NCI-H2029 treated with DMSO at 0.1 percent for 48 hours (cell line): ENCODE data around the gene RGSL1.
"Not testable (repeated sequence)": the region's sequence is repeated elsewhere in the genome, so short reads cannot be mapped to it uniquely, and the experiment has no call there.

Experiments
- DNase-seq: peaks from one replicate; lab custom pipeline; 2025; lab: John Stamatoyannopoulos, UW

RGSL1 gene

GRCh38 chr1:182446033-182446669, 3.8 kb upstream of the RGSL1 start:
- DNase-seq, result peak; percentile 36

- DNase-seq, result not testable (repeated sequence)
Measured at GRCh38 chr1:182447124-182447523, 2.8 kb upstream of the RGSL1 start.

- no peak for DNase-seq
Measured at GRCh38 chr1:182447660-182448059, 2.3 kb upstream of the RGSL1 start.

DNA sequence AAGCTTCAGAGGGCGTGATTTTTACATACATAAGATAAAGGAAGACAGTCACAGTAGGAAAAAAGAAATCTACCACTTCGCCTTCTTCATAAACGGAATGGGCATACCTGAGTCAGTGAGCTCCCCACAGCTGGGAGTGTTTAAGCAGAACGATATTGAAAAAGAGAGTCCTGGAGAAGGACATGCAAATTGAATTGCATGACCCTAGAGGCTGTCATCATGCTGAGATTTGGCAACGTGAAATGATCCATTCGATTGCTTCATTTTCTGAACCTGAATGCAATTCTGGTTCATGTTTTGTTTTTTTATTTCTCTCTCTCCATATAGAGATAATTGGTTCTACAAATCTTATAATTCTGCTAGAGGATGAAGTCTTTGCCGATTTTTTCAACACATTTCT, 3.7 kb downstream of the RGSL1 start:
- DNase-seq, result no peak

DNA sequence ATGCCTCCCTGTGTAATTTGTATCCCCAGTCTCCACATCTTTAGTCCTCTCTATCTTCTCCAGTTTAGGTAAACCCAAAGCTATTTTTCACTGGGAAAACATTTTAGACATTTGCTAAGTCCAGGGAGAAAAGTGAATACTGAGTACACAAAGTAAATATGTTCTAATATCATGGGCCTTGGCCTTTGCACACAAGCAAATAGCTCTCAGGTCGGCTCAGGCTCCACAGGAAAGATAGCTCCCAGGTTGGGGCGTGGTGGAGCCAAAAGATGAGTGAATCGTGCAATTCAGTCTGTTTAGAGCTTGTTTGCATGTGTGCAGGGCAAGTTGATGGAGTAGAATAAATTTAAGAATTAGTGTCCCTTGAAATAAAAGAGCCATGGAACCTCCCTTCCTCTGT, 7.9 kb downstream of the RGSL1 start:
- no peak for DNase-seq

GRCh38 chr1:182459949-182460348, 10.0 kb downstream of the RGSL1 start:
- no peak for DNase-seq

DNA sequence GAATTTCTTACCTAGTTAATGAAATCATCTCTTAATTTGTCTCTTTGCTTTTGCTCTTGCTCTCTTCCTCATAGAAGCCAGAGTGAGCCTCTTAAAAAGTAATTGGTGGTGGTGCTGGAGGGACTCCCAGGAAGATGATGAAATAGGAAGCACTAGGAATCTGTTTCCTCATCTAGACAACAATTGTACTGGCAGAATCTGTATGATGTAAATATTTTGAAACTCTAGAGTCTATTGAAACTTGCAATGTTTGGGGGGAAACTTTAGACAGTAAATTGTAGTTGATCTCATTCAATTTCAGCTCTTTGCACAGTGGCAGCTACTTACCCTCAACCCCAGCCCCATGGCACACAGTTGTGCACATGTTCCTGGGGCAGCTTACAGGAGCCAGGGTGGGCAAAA, 10.6 kb downstream of the RGSL1 start:
- DNase-seq, result no peak

DNA sequence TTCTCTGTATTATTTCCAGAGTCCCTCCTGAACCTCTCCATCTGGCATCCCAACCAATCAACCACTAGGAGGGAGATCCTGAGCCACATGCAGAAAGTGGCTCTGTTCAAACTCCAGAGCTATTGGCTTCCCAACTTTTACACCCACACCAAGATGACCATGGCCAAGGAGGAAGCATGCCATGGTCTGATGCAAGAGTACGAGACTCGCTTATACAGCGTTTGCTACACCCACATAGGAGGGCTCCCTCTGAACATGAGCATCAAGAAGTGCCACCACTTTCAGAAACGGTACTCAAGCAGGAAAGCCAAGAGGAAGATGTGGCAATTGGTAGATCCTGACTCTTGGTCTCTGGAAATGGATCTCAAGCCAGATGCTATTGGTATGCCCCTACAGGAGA, 23.6 kb downstream of the RGSL1 start:
- no peak for DNase-seq

- no peak for DNase-seq
Measured at GRCh38 chr1:182476625-182477024, 26.7 kb downstream of the RGSL1 start.

- DNase-seq, result no peak
Measured at GRCh38 chr1:182478238-182478637, 28.3 kb downstream of the RGSL1 start.

DNA sequence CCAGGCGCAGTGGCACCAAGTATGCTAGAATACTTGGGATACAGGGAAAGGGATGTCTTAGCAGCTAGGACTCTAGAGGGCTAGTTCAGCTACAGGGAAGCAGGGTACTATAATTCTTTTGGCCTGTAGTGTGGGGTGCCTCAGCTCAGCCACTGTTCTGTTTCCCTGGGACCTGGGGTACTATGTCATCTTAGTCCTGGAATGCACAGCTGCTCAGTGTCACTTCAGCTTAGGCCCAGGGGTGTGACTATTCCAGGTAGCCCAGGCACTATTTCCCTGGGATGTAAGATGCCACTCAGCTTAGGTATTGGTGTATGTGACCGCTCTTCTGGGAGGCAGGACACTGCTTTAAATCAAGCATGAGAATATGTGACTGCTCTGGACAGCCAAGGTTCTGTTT, 34.1 kb downstream of the RGSL1 start:
- DNase-seq, result no peak

DNA sequence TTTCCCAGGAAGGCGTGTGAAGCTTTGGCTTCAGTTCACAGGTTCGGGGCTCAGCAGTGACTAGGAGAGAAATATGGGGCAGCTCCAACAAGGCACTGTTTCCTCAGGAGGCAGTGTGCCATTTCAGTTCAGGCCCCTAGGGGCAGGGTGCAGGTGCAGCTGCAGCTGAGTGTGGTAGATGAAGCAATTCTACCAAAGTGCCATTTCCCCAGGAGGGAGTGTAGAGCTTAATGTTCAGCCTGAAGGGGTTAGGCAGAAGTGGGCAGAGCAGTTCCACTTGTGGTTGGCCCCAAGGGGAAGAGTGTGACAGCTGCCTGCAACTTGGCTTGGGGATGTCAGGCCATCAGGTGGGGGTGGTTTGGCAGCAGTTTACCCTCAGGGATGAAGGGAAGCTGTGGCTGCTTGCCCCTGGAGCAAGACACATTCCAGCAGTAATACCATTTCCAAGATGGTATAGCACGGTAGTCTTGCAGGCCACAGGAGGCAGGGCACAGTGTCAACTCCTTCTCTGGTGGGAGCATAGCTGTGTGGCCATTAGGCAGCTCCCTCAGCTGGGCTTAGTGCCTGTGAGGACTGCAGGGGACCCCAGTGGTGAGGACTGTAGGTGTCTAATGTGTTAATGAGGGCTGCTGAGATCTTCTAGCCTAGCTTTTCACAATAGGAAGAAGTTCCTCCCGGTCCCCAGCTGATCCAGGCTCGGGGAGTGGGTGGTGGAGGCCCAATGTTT, 34.7 kb downstream of the RGSL1 start:
- no peak for DNase-seq

DNA sequence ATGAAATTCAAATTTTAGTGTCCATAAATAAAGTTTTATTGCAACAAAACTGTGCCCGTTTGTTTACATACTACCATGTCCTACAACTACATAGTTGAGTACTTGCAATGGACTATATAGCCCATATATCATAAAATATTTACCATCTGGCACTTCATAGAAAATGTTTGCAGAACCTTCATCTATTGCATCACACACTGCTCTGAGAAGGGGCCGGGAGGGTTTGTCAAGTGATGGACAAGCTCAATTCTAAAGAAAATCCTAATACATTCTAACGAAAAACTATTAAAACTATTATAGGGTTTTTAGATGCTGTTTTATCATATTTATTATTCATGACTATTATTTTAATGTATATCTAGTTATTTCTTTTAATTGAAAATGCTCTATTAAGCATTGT, 35.9 kb downstream of the RGSL1 start:
- no peak for DNase-seq

- DNase-seq, result no peak
Measured at GRCh38 chr1:182488803-182489202, 38.9 kb downstream of the RGSL1 start.

- no peak for DNase-seq
Measured at GRCh38 chr1:182493063-182493462, 43.1 kb downstream of the RGSL1 start.

DNA sequence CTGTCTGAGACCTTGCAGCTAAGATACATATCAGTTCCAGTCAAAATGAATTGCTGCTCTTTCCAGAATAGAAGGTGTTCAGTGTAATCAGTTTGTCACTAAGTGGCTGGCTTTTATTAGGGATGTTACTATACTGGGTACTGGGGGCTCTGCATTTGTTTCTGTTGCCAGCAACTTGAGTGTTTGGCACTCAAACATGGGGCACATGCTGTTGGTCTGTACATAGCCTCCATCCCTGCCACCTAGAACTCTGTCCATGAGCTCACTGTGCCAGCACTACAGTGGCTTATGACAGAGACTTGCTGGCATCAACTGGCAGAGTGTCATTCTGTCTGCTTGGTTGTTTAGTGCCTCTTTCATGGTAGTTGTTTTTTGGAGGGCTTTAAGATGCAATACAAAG, 45.1 kb downstream of the RGSL1 start:
- DNase-seq, result no peak

DNA sequence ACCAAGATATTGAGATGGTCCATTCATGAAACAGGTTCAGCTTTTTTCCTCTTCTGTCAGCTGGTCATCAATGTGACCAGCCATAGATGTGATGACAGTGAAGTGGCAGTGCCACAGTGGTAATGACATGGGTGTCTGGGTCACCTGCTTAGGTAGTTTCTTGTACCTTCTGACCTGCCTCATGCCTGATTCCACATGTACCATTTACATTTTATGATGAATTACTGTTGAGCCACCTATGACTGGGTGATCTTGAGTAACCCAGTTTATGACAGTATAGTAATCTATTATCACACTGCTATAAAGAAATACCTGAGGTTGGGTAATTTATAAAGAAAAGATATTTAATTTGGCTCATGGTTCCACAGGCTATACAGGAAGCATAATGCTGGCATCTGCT, 45.7 kb downstream of the RGSL1 start:
- DNase-seq, result no peak

DNA sequence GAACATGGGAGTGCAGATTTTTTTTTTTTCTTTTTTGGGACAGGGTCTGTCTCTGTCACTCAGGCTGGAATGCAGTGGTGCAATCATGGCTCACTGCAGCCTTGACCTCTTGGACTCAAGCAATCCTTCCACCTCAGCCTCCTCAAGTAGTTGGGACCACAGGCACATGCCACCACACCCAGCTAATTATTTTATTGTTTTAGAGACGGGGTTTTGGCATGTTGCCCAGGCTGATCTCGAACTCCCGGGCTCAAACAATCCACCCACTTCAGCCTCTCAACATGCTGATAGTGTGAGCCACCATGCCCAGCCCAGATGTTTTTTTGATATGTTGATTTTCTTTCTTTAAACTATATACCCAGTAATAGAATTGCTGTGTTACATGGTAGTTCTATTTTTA, 57.7 kb downstream of the RGSL1 start:
- no peak for DNase-seq

DNA sequence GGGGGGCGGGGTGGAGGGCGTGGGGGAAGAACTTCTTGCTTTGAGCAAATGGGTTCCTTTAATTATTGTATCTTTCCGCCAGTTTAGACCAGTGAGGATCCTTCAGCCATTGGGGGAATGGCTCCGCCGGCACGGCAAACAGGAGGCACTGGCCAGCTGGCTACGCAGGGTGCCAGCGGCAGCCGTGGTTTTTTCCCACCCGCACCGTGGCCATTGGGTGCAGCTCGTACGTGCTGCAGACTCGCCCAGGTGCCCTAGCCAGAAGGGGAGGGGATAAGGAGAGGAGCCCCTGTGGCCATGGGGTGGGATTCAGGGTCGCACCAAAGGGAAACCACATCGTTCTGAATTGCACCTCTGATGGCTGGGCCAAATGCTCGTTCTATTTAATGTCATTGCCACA, 65.6 kb downstream of the RGSL1 start:
- DNase-seq, result no peak

DNA sequence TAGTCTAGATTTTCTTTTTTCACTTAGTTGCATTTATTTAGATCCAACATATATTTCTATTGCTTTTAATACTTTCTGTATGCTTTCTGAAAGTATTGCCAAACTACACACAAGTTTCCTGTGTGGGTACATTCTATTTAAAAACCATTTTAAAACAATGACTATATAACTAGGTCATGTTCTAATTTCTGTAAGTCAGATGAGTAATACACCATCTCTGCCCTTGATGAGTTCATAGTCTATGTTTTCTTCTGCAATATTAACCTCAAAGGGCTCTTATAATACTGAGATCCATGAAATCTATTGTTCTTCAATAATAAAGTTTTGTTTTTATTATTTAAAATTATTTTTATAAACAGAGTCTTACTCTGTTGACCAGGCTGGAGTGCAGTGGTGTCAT, 70.8 kb downstream of the RGSL1 start:
- no peak for DNase-seq

- DNase-seq, result no peak
Measured at GRCh38 chr1:182525342-182525741, 75.4 kb downstream of the RGSL1 start.

- no peak for DNase-seq
Measured at GRCh38 chr1:182527680-182528079, 77.7 kb downstream of the RGSL1 start.

DNA sequence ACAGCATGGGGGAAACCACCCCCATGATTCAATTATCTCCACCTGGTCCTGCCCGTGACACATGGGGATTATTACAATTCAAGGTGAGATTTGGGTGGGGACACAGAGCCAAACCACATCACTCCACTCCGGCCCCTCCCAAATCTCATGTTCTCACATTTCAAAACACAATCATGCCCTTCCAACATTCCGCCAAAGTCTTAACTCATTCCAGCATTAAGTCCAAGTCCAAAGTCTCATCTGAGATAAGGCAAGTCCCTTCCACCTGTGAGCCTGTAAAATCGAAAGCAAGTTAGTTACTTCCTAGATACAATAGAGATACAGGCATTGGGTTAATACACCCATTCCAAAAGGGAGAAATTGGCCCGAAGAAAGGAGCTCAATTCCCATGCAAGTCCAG, 78.3 kb downstream of the RGSL1 start:
- DNase-seq, result not testable (repeated sequence)

DNA sequence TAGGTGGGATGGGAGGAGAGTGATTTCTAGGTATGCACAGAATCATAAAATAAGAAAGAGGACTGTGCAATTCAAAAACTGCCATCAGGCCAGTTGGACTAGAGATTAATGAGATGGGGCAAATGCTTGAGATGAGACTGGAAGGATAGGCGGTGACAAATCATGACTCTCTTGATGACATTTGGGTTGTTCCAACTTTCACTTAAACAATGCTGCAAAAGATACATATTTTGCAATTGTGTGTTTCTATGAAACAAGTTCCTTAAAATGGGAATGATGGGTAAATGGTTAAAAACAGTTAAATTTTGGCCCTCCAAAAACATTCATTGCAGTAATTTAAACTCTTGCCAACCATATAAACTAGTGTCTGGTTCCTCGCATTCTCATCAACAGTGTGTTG, 84.0 kb downstream of the RGSL1 start:
- DNase-seq, result no peak
